ENCODE data around the gene ATP5MG.

ATP5MG gene

GRCh38 chr11:118442301-118442700 is 40.9 kb downstream of the ATP5MG start:
- TF ChIP-seq CTCF (IDR thresholded peaks at IDR 0.05; ENCODE audit: low read depth, low read length): no peak
- H3K4me3 ChIP-seq (ENCODE audit: low read depth, low read length): no peak overlapping the region

GRCh38 chr11:118442908-118443589 is 41.6 kb downstream of the ATP5MG start:
- no peak for TF ChIP-seq CTCF (IDR thresholded peaks at IDR 0.05; ENCODE audit: low read depth, low read length)
- H3K4me3 ChIP-seq (ENCODE audit: low read depth, low read length): no peak overlapping the region

GRCh38 chr11:118443590-118444218 is 42.3 kb downstream of the ATP5MG start:
- no peak overlapping the region for H3K4me3 ChIP-seq (ENCODE audit: low read depth, low read length)
- no peak for TF ChIP-seq CTCF (IDR thresholded peaks at IDR 0.05; ENCODE audit: low read depth, low read length)

- no peak for TF ChIP-seq CTCF (IDR thresholded peaks at IDR 0.05; ENCODE audit: low read depth, low read length)
- H3K4me3 ChIP-seq (ENCODE audit: low read depth, low read length): no peak overlapping the region
Observed at GRCh38 chr11:118447423-118447822, 46.0 kb downstream of the ATP5MG start.

- no peak for TF ChIP-seq CTCF (IDR thresholded peaks at IDR 0.05; ENCODE audit: low read depth, low read length)
- H3K4me3 ChIP-seq (ENCODE audit: low read depth, low read length): no peak overlapping the region
Observed at GRCh38 chr11:118448294-118448693, 46.9 kb downstream of the ATP5MG start.

GRCh38 chr11:118449316-118449918 is 48.0 kb downstream of the ATP5MG start:
- no peak for TF ChIP-seq CTCF (IDR thresholded peaks at IDR 0.05; ENCODE audit: low read depth, low read length)
- no peak overlapping the region for H3K4me3 ChIP-seq (ENCODE audit: low read depth, low read length)

- TF ChIP-seq CTCF (IDR thresholded peaks at IDR 0.05; ENCODE audit: low read depth, low read length): no peak
- H3K4me3 ChIP-seq (ENCODE audit: low read depth, low read length): no peak overlapping the region
Observed at GRCh38 chr11:118450451-118450850, 49.0 kb downstream of the ATP5MG start.
